Measurements from ENCODE around the gene HENMT1. TPM values are rescaled to one million over a fixed set of nuclear protein-coding genes. Genes with fewer than 3 reads are reported as not detected.

The HENMT1 gene
- total RNA-seq, 1 donor from 2014 or later = 10.8 TPM

DNA sequence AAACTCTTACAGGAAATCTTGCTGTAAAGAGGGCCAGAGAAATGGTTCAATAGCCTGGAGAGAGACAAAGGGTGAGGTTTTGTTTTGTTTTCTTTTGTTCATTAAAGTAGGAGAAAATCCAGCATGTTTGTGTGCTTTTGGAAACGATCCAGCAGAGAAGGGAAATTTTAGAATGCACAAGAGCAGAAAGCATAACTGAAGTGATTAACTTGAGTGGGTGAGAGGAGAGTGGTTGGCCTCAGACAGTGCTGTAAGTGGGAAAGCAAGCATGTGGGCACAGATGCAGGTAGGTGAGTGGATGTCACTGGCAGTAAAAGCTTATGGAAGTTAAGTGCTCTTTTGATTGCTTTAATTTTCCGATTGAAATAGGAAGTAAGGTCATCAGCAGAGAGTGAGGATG lies 50.8 kb downstream of the HENMT1 start:
- Mint-ChIP-seq H3K4me1 (ENCODE audit: low read depth) (peaks cover 16% of the 10 kb centered on the region), H3K4me3 (ENCODE audit: unreplicated experiment) (no peak overlapping the region), H3K9me3 (ENCODE audit: low read depth) (no peaks in the 10 kb centered on the region), H3K36me3 (ENCODE audit: low read depth) (peaks cover 3% of the 10 kb centered on the region), H3K27ac (ENCODE audit: unreplicated experiment) (peak overlapping the region; percentile 60), H3K27me3 (ENCODE audit: low read depth) (no peaks in the 10 kb centered on the region)
- TF ChIP-seq CTCF (IDR thresholded peaks at IDR 0.05) = no peak
- DNase-seq (ENCODE audit: low spot score) = no peak

DNA sequence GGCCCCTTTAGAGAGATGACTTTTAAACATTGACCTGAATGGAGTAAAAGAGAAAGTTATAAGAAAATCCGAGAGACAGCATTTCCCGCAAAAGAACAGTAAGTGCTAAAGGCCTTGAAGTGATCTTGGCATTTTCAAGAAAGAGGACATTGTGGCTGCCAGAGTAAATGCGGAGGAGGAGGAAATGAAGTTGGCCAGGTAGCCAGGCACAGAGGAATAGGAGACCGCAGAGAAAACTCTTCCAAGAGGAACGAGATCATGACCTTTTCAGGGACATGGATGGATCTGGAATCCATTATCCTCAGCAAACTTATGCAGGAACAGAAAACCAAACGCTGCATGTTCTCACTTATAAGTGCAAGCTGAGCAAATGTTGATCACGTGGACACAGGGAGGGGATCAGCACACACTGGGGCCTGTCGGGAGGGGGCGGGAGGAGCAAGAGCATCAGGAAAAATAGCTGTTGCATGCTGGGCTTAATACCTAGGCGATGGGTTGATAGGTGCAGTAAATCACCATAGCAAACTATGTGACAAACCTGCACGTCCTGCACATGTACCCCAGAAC lies 51.3 kb downstream of the HENMT1 start:
- Mint-ChIP-seq H3K27ac (ENCODE audit: unreplicated experiment) (no peak overlapping the region), H3K27me3 (ENCODE audit: low read depth) (no peaks in the 10 kb centered on the region), H3K9me3 (ENCODE audit: low read depth) (no peaks in the 10 kb centered on the region), H3K4me3 (ENCODE audit: unreplicated experiment) (no peak overlapping the region), H3K36me3 (ENCODE audit: low read depth) (peaks cover 3% of the 10 kb centered on the region), H3K4me1 (ENCODE audit: low read depth) (peaks cover 16% of the 10 kb centered on the region)
- no peak for TF ChIP-seq CTCF (IDR thresholded peaks at IDR 0.05)
- DNase-seq (ENCODE audit: low spot score) = no peak

DNA sequence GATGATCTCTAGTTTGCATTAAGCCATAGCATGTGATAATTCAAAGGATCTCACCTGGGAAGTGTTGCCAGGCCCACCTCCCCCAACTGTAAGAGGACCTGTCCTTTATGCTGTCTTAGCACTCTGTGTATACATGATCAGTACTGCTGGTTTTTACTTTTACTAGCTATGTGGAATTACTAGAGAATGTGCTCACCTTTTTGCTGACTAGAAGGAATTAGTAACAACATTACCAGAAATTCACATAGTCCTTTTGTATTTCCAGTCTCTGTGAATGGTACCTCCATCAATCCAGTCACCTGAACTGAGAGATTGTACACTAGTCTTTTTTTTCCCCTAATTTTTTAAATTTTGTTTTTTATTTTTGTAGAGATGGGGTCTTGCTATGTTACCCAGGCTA lies 54.4 kb downstream of the HENMT1 start:
- Mint-ChIP-seq H3K27ac (ENCODE audit: unreplicated experiment) (no peak overlapping the region), H3K4me3 (ENCODE audit: unreplicated experiment) (no peak overlapping the region), H3K4me1 (ENCODE audit: low read depth) (peaks cover 16% of the 10 kb centered on the region), H3K36me3 (ENCODE audit: low read depth) (peaks cover 6% of the 10 kb centered on the region), H3K9me3 (ENCODE audit: low read depth) (no peaks in the 10 kb centered on the region), H3K27me3 (ENCODE audit: low read depth) (no peaks in the 10 kb centered on the region)
- no peak for TF ChIP-seq CTCF (IDR thresholded peaks at IDR 0.05)
- no peak for DNase-seq (ENCODE audit: low spot score)

DNA sequence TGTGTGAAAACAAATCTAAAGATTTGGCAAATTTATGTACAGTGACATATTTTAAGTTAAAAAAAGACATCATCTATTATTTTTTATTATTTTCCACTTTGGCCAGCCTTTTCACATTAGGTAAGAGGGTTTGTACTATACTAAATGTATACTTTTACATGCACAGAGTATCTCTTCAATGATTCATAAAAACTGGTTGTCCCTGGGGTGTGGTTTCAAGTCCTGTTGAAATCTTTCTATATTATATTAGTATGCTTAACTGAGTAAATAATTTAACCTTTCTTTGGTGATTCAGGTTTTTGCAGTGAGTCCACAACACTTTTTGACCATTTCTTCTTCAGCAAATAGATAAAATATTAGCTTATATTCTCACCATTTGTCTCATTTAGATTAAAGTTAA lies 55.3 kb downstream of the HENMT1 start:
- no peak overlapping the region for H3K27ac Mint-ChIP-seq (ENCODE audit: unreplicated experiment)
- H3K4me1 Mint-ChIP-seq (ENCODE audit: low read depth) = peaks cover 16% of the 10 kb centered on the region
- no peaks in the 10 kb centered on the region for H3K27me3 Mint-ChIP-seq (ENCODE audit: low read depth)
- H3K4me3 Mint-ChIP-seq (ENCODE audit: unreplicated experiment) = no peak overlapping the region
- H3K9me3 Mint-ChIP-seq (ENCODE audit: low read depth) = no peaks in the 10 kb centered on the region
- peaks cover 6% of the 10 kb centered on the region for H3K36me3 Mint-ChIP-seq (ENCODE audit: low read depth)
- TF ChIP-seq CTCF (IDR thresholded peaks at IDR 0.05) = no peak
- DNase-seq (ENCODE audit: low spot score) = no peak

GRCh38 chr1:108601708-108602410 lies 59.0 kb downstream of the HENMT1 start:
- Mint-ChIP-seq H3K4me3 (ENCODE audit: unreplicated experiment) (no peak overlapping the region), H3K36me3 (ENCODE audit: low read depth) (peaks cover 5% of the 10 kb centered on the region), H3K27me3 (ENCODE audit: low read depth) (no peaks in the 10 kb centered on the region), H3K9me3 (ENCODE audit: low read depth) (no peaks in the 10 kb centered on the region), H3K4me1 (ENCODE audit: low read depth) (peaks cover 3% of the 10 kb centered on the region), H3K27ac (ENCODE audit: unreplicated experiment) (no peak overlapping the region)
- no peak for DNase-seq (ENCODE audit: low spot score)
- no peak for TF ChIP-seq CTCF (IDR thresholded peaks at IDR 0.05)

Data from chondrocyte (in vitro differentiated cells).